Trophoblast cell (in vitro differentiated cells and primary cell): ENCODE results near the gene DNAJB8.

ENCODE experiments used
- DNase-seq, 2 donors: peaks; one replicate each; pipeline ENCODE4 v3.0.0-alpha.2; 2016
- H2AFZ ChIP-seq: 2 replicates; pipeline ENCODE4 v1.6.1; 2013; ENCODE audit warnings: low read length, moderate library complexity, mild to moderate bottlenecking; ENCODE audit not compliant: insufficient read depth, poor library complexity
- H2AK5ac ChIP-seq: 2 replicates; pipeline ENCODE4 v1.6.1; 2013; ENCODE audit warnings: mild to moderate bottlenecking, low read length
- H2BK120ac ChIP-seq: 2 replicates; pipeline ENCODE4 v1.6.1; 2013; ENCODE audit warnings: low read length, mild to moderate bottlenecking, moderate library complexity; ENCODE audit not compliant: insufficient read depth, poor library complexity
- H2BK12ac ChIP-seq: 2 replicates; pipeline ENCODE4 v1.6.1; 2013; ENCODE audit warnings: mild to moderate bottlenecking, low read length, moderate library complexity
- H2BK5ac ChIP-seq: 2 replicates; pipeline ENCODE4 v1.6.1; 2013; ENCODE audit warnings: low read length, low read depth, moderate library complexity, mild to moderate bottlenecking; ENCODE audit not compliant: poor library complexity
- H3K14ac ChIP-seq: 2 replicates; pipeline ENCODE4 v1.6.1; 2013; ENCODE audit warnings: mild to moderate bottlenecking, low read length
- H3K18ac ChIP-seq: 2 replicates; pipeline ENCODE4 v1.6.1; 2013; ENCODE audit warnings: mild to moderate bottlenecking, low read length
- H3K23ac ChIP-seq: 2 replicates; pipeline ENCODE4 v1.6.1; 2013; ENCODE audit warnings: low read length
- H3K27ac ChIP-seq: 2 replicates; pipeline ENCODE4 v1.5.1; 2013; ENCODE audit warnings: low read depth, mild to moderate bottlenecking, inconsistent platforms, low read length, moderate library complexity
- H3K27me3 ChIP-seq: 2 replicates; pipeline ENCODE4 v1.6.1; 2013; ENCODE audit warnings: inconsistent platforms, mild to moderate bottlenecking, low read length, moderate library complexity; ENCODE audit not compliant: insufficient read depth
- H3K36me3 ChIP-seq, 2 experiments: 1 replicate in 1 of 2; 2 replicates in 1 of 2; pipeline ENCODE4 v1.6.1; 2013; ENCODE audit warnings: low read length in 2 of 2, mild to moderate bottlenecking in 2 of 2, moderate library complexity in 1 of 2; ENCODE audit not compliant: insufficient read depth in 2 of 2, control insufficient read depth in 1 of 2
- H3K4ac ChIP-seq: 2 replicates; pipeline ENCODE4 v1.6.1; 2013; ENCODE audit warnings: low read depth, mild to moderate bottlenecking, low read length, moderate library complexity
- H3K4me1 ChIP-seq, 2 experiments: 1 replicate in 1 of 2; 2 replicates in 1 of 2; pipeline ENCODE4 v1.6.1; 2013; ENCODE audit warnings: low read length in 2 of 2, mild to moderate bottlenecking in 2 of 2, moderate library complexity in 1 of 2; ENCODE audit not compliant: insufficient read depth in 2 of 2, control insufficient read depth in 1 of 2
- H3K4me2 ChIP-seq: 2 replicates; pipeline ENCODE4 v1.6.1; 2013; ENCODE audit warnings: inconsistent platforms, mild to moderate bottlenecking, low read length, moderate library complexity
- H3K4me3 ChIP-seq: 2 replicates; pipeline ENCODE4 v1.5.1; 2013; ENCODE audit warnings: mild to moderate bottlenecking, low read depth, low read length, inconsistent platforms
- H3K79me1 ChIP-seq: one replicate; pipeline ENCODE4 v1.6.1; 2013; ENCODE audit warnings: low read length
- H3K79me2 ChIP-seq: 2 replicates; pipeline ENCODE4 v1.6.1; 2013; ENCODE audit warnings: low read length, mild to moderate bottlenecking; ENCODE audit not compliant: control insufficient read depth, insufficient read depth, poor library complexity
- H3K9ac ChIP-seq: 2 replicates; pipeline ENCODE4 v1.6.1; 2013; ENCODE audit warnings: mild to moderate bottlenecking, low read length
- H3K9me3 ChIP-seq: 2 replicates; pipeline ENCODE4 v1.6.1; 2013; ENCODE audit warnings: low read depth, mild to moderate bottlenecking, control low read depth, inconsistent platforms, low read length; ENCODE audit not compliant: insufficient read depth
- H4K12ac ChIP-seq: 2 replicates; pipeline ENCODE4 v1.6.1; 2013; ENCODE audit warnings: low read depth, mild to moderate bottlenecking, low read length, moderate library complexity
- H4K8ac ChIP-seq: 2 replicates; pipeline ENCODE4 v1.6.1; 2013; ENCODE audit warnings: low read depth, mild to moderate bottlenecking, low read length, moderate library complexity
- H4K91ac ChIP-seq: one replicate; pipeline ENCODE4 v1.6.1; 2013; ENCODE audit warnings: low read depth, mild to moderate bottlenecking, low read length, moderate library complexity
- WGBS: extraction: QIAGEN DNeasy Blood & Tissue Kit; methylation state at CpG from one replicate; pipeline ENCODE4 v1.1.7; 2013; ENCODE audit warnings: missing lambda C conversion rate; ENCODE audit not compliant: insufficient read length, insufficient coverage; ENCODE audit errors: extremely low coverage; 5-methylcytosine and 5-hydroxymethylcytosine counted together

Gene DNAJB8

GRCh38 chr3:128421966-128422365 lies 44.7 kb downstream of the DNAJB8 start:
- Histone ChIP-seq H2AK5ac (peak overlapping the region; percentile 35), H3K27ac (no peak overlapping the region), H3K27me3 (no peaks in the 10 kb centered on the region), H3K23ac (no peak overlapping the region), H2AFZ (no peak overlapping the region), H4K12ac (no peak overlapping the region), H3K79me1 (peaks cover 16% of the 10 kb centered on the region), H4K8ac (no peak overlapping the region), H3K14ac (no peak overlapping the region), H3K4me1 (peaks cover 7 to 15% of the 10 kb centered on the region in 2 experiments), H3K4me3 (no peak overlapping the region), H3K18ac (no peak overlapping the region), H3K9ac (no peak overlapping the region), H3K36me3 (no peaks in the 10 kb centered on the region), H2BK12ac (no peak overlapping the region), H3K4ac (no peak overlapping the region), H3K4me2 (no peak overlapping the region), H3K79me2 (peaks cover 1% of the 10 kb centered on the region), H2BK5ac (no peak overlapping the region), H2BK120ac (no peak overlapping the region), H3K9me3 (peaks cover 2% of the 10 kb centered on the region), H4K91ac (peak overlapping the region; percentile 25)
- WGBS = no CpG with 5 or more reads among the region's 7 CpGs
- no peak for DNase-seq

GRCh38 chr3:128421439-128421836 lies 45.3 kb downstream of the DNAJB8 start:
- no peak overlapping the region for H4K12ac ChIP-seq

GRCh38 chr3:128420720-128421438 lies 45.8 kb downstream of the DNAJB8 start:
- H2BK120ac ChIP-seq = no peak overlapping the region
- H3K4ac ChIP-seq = no peak overlapping the region
- H3K27me3 ChIP-seq = no peaks in the 10 kb centered on the region
- no peak overlapping the region for H4K91ac ChIP-seq
- no peak overlapping the region for H3K9ac ChIP-seq
- peaks cover 10 to 18% of the 10 kb centered on the region in 2 experiments for H3K4me1 ChIP-seq
- H3K14ac ChIP-seq = no peak overlapping the region
- no peak for DNase-seq
- no CpG with 5 or more reads among the region's 12 CpGs for WGBS
- H3K79me2 ChIP-seq = peaks cover 1% of the 10 kb centered on the region
- no peak overlapping the region for H2AFZ ChIP-seq
- H2AK5ac ChIP-seq = peak overlapping the region; percentile 11
- no peak overlapping the region for H3K27ac ChIP-seq
- no peak overlapping the region for H3K4me2 ChIP-seq
- no peak overlapping the region for H3K23ac ChIP-seq
- no peak overlapping the region for H4K12ac ChIP-seq
- H2BK12ac ChIP-seq = no peak overlapping the region
- no peak overlapping the region for H3K4me3 ChIP-seq
- H3K18ac ChIP-seq = no peak overlapping the region
- H2BK5ac ChIP-seq = no peak overlapping the region
- no peaks in the 10 kb centered on the region for H3K36me3 ChIP-seq
- peaks cover 16% of the 10 kb centered on the region for H3K79me1 ChIP-seq
- no peak overlapping the region for H4K8ac ChIP-seq
- peaks cover 2% of the 10 kb centered on the region for H3K9me3 ChIP-seq

More at GRCh38 chr3:128421439-128421836, 45.3 kb downstream of the DNAJB8 start:
- Histone ChIP-seq H2AFZ (no peak overlapping the region), H4K91ac (peak overlapping the region; percentile 9), H2AK5ac (peak overlapping the region; percentile 35), H4K8ac (no peak overlapping the region), H3K18ac (no peak overlapping the region), H3K36me3 (no peaks in the 10 kb centered on the region), H2BK5ac (no peak overlapping the region), H3K23ac (no peak overlapping the region), H3K79me1 (peaks cover 16% of the 10 kb centered on the region), H2BK12ac (no peak overlapping the region), H3K27me3 (no peaks in the 10 kb centered on the region), H2BK120ac (no peak overlapping the region), H3K14ac (peak overlapping the region; percentile 16), H3K4ac (no peak overlapping the region), H3K27ac (no peak overlapping the region), H3K79me2 (peaks cover 1% of the 10 kb centered on the region), H3K4me2 (no peak overlapping the region), H3K4me1 (peaks cover 7 to 15% of the 10 kb centered on the region in 2 experiments), H3K4me3 (no peak overlapping the region), H3K9ac (no peak overlapping the region), H3K9me3 (peaks cover 2% of the 10 kb centered on the region)
- no CpG with 5 or more reads among the region's 11 CpGs for WGBS
- DNase-seq = no peak

GRCh38 chr3:128420289-128420688 lies 46.4 kb downstream of the DNAJB8 start:
- Histone ChIP-seq H3K27ac (no peak overlapping the region), H3K9me3 (peaks cover 2% of the 10 kb centered on the region), H3K79me2 (peaks cover 1% of the 10 kb centered on the region), H2AFZ (no peak overlapping the region), H3K4me2 (no peak overlapping the region), H3K4me1 (peaks cover 13 to 21% of the 10 kb centered on the region in 2 experiments), H2AK5ac (no peak overlapping the region), H3K36me3 (no peaks in the 10 kb centered on the region), H3K79me1 (peaks cover 18% of the 10 kb centered on the region), H2BK5ac (no peak overlapping the region), H4K8ac (no peak overlapping the region), H3K14ac (no peak overlapping the region), H4K91ac (no peak overlapping the region), H3K4ac (no peak overlapping the region), H4K12ac (no peak overlapping the region), H3K23ac (no peak overlapping the region), H3K9ac (no peak overlapping the region), H2BK120ac (no peak overlapping the region), H3K27me3 (no peaks in the 10 kb centered on the region), H2BK12ac (no peak overlapping the region), H3K4me3 (no peak overlapping the region), H3K18ac (no peak overlapping the region)
- no CpG with 5 or more reads among the region's 7 CpGs for WGBS
- no peak for DNase-seq
